Measurements from ENCODE around the gene EHMT1. TPM values are rescaled to one million over a fixed set of nuclear protein-coding genes. Genes with fewer than 3 reads are reported as not detected.

The EHMT1 gene
- total RNA-seq, 1 donor from 2014 or later = 27.3 TPM

GRCh38 chr9:137781906-137782585 is 163.2 kb downstream of the EHMT1 start:
- DNase-seq (ENCODE audit: low read depth) = no peak

GRCh38 chr9:137783521-137783920 is 164.7 kb downstream of the EHMT1 start:
- peak; percentile 75 for DNase-seq (ENCODE audit: low read depth)

- peak; percentile 19 for DNase-seq (ENCODE audit: low read depth)
These were observed 165.2 kb downstream of the EHMT1 start for GRCh38 chr9:137784046-137784445.

GRCh38 chr9:137784641-137785513 is 166.1 kb downstream of the EHMT1 start:
- DNase-seq (ENCODE audit: low read depth) = no peak

GRCh38 chr9:137785704-137786161 is 166.9 kb downstream of the EHMT1 start:
- no peak for DNase-seq (ENCODE audit: low read depth)

GRCh38 chr9:137786511-137786920 is 167.7 kb downstream of the EHMT1 start:
- DNase-seq (ENCODE audit: low read depth) = peak; percentile 15

- DNase-seq (ENCODE audit: low read depth) = no peak
These were observed 168.6 kb downstream of the EHMT1 start for GRCh38 chr9:137787381-137787780.

- DNase-seq (ENCODE audit: low read depth) = no peak
These were observed 169.1 kb downstream of the EHMT1 start for GRCh38 chr9:137787786-137788505.

GRCh38 chr9:137788561-137789294 is 169.9 kb downstream of the EHMT1 start:
- no peak for DNase-seq (ENCODE audit: low read depth)

- DNase-seq (ENCODE audit: low read depth) = no peak
These were observed 170.6 kb downstream of the EHMT1 start for GRCh38 chr9:137789295-137789895.

- no peak for DNase-seq (ENCODE audit: low read depth)
These were observed 173.1 kb downstream of the EHMT1 start for GRCh38 chr9:137791947-137792346.

GRCh38 chr9:137793196-137793841 is 174.5 kb downstream of the EHMT1 start:
- DNase-seq (ENCODE audit: low read depth) = no peak

- DNase-seq (ENCODE audit: low read depth) = no peak
These were observed 176.4 kb downstream of the EHMT1 start for GRCh38 chr9:137795156-137795666.

GRCh38 chr9:137797206-137798120 is 178.7 kb downstream of the EHMT1 start:
- DNase-seq (ENCODE audit: low read depth) = no peak

GRCh38 chr9:137798142-137798541 is 179.3 kb downstream of the EHMT1 start:
- no peak for DNase-seq (ENCODE audit: low read depth)

GRCh38 chr9:137798901-137799629 is 180.3 kb downstream of the EHMT1 start:
- DNase-seq (ENCODE audit: low read depth) = no peak

- DNase-seq (ENCODE audit: low read depth) = no peak
These were observed 180.8 kb downstream of the EHMT1 start for GRCh38 chr9:137799630-137799983.

Data from myocyte (in vitro differentiated cells).